Spinal cord (tissue), 10 donors: Measurements from ENCODE around the gene SMAD5. TPM values are rescaled to one million over a fixed set of nuclear protein-coding genes. Genes with fewer than 3 reads are reported as not detected.
A peak's percentile ranks its signal among the peaks of the same experiment; 100 is the strongest.

Experiments used
- DNase-seq, 6 donors: peaks; one replicate each; pipeline versions ENCODE4 v3.0.0 to v3.0.0-alpha.2; 2013 to 2015; ENCODE audit warnings: low spot score in 6 of 6, low read depth in 4 of 6
- H3K27ac ChIP-seq: one replicate; pipeline ENCODE4 v1.5.1; 2013; ENCODE audit warnings: low read depth, low read length, control low read depth
- H3K27me3 ChIP-seq: one replicate; pipeline ENCODE4 v1.6.1; 2013; ENCODE audit warnings: low read length; ENCODE audit not compliant: control insufficient read depth, insufficient read depth
- H3K36me3 ChIP-seq: one replicate; pipeline ENCODE4 v1.6.1; 2013; ENCODE audit warnings: low read length; ENCODE audit not compliant: control insufficient read depth, insufficient read depth
- H3K4me1 ChIP-seq: one replicate; pipeline ENCODE4 v1.6.1; 2013; ENCODE audit warnings: low read length; ENCODE audit not compliant: control insufficient read depth, insufficient read depth
- H3K4me3 ChIP-seq: one replicate; pipeline ENCODE4 v1.5.1; 2013; ENCODE audit warnings: low read depth, low read length, control low read depth
- H3K9me3 ChIP-seq: one replicate; pipeline ENCODE4 v1.6.1; 2013; ENCODE audit warnings: low read length; ENCODE audit not compliant: control insufficient read depth, insufficient read depth
- WGBS: methylation state at CpG from one replicate; pipeline ENCODE4 v1.1.5; 2013; ENCODE audit warnings: missing lambda C conversion rate; ENCODE audit not compliant: insufficient coverage; 5-methylcytosine and 5-hydroxymethylcytosine counted together
- polyA plus RNA-seq, 2 donors: library from polyadenylated mRNA; unstranded; fragments of 120-200 nt; gene quantifications; one replicate each; pipeline ENCODE4 v1.2.1, GENCODE V29; 2013; ENCODE audit not compliant: insufficient read length in 2 of 2
- total RNA-seq, 2 donors: library from RNA; depleted of rRNA in 1 of 2; stranded (reverse); fragments of 120-200 nt in 1 of 2; fragments of >200 nt in 1 of 2; gene quantifications; one replicate each; pipeline versions ENCODE4 v1.2.3 to v1.2.4, GENCODE V29; 2013 to 2014
- donor health status: healthy.

The SMAD5 gene
- total and polyA plus RNA-seq, 4 donors, result 30.5 to 89.0 (median 60.0) TPM

DNA sequence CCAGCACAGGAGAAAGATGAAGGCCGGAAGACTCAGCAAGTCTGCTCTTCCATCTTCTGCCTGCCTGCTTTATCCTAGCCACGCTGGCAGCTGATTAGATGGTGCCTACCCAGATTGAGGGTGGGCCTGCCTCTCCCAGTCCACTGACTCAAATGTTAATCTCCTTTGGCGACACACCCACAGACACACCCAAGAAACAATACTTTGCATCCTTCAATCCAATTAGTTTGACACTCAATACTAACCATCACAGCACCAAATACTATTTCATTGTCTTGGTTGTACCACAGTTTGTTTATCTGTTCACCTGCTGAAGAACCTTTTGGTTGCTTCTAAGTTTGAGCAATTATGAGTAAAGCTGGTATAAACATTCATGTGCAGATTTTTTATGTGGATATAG, 36.6 kb downstream of the SMAD5 start:
- no peaks in the 10 kb centered on the region for H3K4me1 ChIP-seq
- no peak overlapping the region for H3K4me3 ChIP-seq
- no peak for DNase-seq
- no peaks in the 10 kb centered on the region for H3K9me3 ChIP-seq
- no peak overlapping the region for H3K27ac ChIP-seq
- no peaks in the 10 kb centered on the region for H3K36me3 ChIP-seq
- WGBS, result 100% methylated on average over 3 of the region's 3 CpGs
- H3K27me3 ChIP-seq, result no peaks in the 10 kb centered on the region

DNA sequence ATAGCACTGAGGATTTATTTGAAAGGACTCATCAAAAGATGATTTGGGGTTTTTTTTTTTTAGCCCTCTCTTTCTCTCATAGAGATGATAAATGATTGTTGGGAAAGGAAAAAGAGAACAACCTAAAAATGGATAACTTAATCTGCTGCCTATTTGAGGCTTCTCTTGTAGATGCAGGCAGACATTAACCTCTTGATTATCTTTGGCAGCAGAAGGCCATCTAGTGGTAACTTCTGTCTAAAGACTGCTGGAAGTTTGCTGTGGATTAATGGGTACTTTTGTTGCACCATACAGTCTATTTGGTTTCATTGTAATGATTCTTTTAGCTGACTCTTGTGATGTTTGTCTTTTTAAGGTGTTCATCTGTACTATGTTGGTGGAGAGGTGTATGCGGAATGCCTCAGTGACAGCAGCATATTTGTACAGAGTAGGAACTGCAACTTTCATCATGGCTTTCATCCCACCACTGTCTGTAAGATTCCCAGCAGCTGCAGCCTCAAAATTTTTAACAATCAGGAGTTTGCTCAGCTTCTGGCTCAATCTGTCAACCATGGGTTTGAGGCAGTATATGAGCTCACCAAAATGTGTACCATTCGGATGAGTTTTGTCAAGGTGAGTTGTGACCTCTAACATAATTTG, 41.5 kb downstream of the SMAD5 start:
- DNase-seq, result peak in 3 of 6 donors; percentile 41 to 88 (median 74)
- Histone ChIP-seq H3K9me3 (no peaks in the 10 kb centered on the region), H3K27ac (no peak overlapping the region), H3K4me1 (no peaks in the 10 kb centered on the region), H3K36me3 (peaks cover 4% of the 10 kb centered on the region), H3K4me3 (no peak overlapping the region), H3K27me3 (no peaks in the 10 kb centered on the region)
- WGBS, result no CpG with 5 or more reads among the region's 2 CpGs

DNA sequence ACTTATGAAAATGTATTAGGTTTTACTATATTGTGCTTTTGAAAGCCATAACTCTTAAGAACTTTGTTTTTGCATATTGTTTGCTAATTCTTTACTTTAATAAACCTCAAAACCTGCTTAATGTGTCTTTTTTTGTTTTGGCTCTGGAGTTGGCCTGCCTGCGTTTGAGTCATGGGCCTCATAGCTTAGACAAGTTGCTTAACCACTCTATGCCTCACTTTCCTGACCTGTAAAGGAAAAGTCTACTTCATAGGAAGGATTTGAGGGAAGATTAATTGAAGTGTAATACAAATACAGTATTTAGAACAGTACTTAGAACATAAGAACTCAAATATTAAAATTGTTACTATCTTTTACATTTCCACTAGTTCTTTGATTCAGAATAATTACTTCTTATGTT, 50.0 kb downstream of the SMAD5 start:
- no CpG with 5 or more reads among the region's 1 CpG for WGBS
- no peak overlapping the region for H3K27ac ChIP-seq
- no peak for DNase-seq
- H3K4me1 ChIP-seq, result no peaks in the 10 kb centered on the region
- H3K4me3 ChIP-seq, result no peak overlapping the region
- no peaks in the 10 kb centered on the region for H3K27me3 ChIP-seq
- H3K36me3 ChIP-seq, result peaks cover 4% of the 10 kb centered on the region
- no peaks in the 10 kb centered on the region for H3K9me3 ChIP-seq

DNA sequence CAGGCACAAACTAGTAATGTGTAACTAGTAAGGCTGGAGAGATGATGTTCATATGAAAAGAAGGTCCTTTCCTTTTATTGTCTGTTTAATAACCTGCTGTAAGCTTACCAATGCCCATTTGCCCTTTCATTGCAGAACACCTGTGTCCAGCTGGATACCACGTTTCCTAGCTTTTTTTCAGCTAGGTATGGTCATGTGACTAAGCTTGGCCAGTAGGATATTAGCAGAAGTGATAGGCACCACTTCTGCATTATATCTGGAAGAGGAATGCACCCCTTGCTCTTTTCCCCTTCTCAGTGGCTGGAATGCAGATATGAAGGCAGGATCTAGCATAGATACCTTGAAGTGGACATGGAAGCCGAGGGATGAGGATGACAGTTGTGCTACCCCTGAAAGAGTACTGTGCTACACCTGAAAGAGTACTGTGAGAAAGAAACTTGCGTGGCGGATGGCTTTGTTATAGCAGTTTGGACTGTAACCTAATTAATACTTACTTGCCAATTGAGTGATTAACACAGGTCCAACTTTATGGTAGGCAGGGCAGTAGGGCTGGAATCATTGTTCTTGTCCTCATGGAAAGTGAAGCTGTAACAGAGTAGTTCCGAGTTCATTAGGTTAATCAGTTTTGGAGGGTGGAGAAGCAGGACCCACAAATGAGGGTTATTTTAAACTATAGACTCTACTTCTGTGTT, 53.5 kb downstream of the SMAD5 start:
- no peak overlapping the region for H3K4me3 ChIP-seq
- 100% methylated on average over 1 of the region's 5 CpGs for WGBS
- H3K9me3 ChIP-seq, result no peaks in the 10 kb centered on the region
- H3K27me3 ChIP-seq, result peaks cover 19% of the 10 kb centered on the region
- H3K4me1 ChIP-seq, result peaks cover 8% of the 10 kb centered on the region
- peaks cover 4% of the 10 kb centered on the region for H3K36me3 ChIP-seq
- H3K27ac ChIP-seq, result no peak overlapping the region
- DNase-seq, result no peak

DNA sequence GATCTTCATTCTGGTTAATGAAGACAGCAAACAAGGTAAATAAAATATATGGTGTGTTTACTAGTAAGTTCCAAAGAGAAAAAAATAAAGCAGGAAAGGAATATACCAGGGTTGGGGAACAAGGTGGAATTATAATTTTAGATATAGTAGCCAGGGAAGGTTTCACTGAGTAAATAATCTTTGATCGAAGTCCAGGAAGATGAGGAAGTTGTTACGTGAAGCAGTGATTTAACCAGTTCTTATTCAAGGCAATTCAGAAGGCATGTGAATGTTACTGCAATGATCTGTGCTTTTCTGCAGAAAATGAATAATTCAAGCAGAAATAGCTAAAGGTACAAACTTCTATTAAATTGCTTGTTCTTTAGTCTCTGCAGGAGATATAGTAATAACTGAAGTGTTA, 54.2 kb downstream of the SMAD5 start:
- Histone ChIP-seq H3K27ac (no peak overlapping the region), H3K9me3 (no peaks in the 10 kb centered on the region), H3K4me3 (no peak overlapping the region), H3K4me1 (peaks cover 14% of the 10 kb centered on the region), H3K27me3 (peaks cover 25% of the 10 kb centered on the region), H3K36me3 (peaks cover 4% of the 10 kb centered on the region)
- no peak for DNase-seq
- WGBS, result 100% methylated on average over 2 of the region's 2 CpGs

DNA sequence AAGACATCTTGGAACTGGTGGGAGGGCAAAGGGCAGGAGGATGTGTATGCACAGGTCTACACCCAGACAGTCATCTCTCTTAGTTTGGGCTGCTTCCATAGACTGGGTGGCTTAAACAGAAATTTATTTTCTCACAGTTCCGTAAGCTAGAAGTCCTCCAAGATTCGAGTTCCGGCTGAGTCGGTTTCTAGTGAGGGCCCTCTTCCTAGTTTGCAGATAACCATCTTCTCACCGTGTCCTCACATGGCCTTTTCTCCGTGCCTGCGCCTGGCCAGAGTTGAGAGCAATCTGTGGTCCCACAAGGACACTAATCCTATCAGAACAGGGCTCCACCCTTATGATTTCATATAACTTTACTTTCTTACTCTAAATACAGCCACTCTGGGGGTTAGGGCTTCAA, 56.2 kb downstream of the SMAD5 start:
- DNase-seq, result no peak
- no peak overlapping the region for H3K4me3 ChIP-seq
- H3K4me1 ChIP-seq, result peaks cover 31% of the 10 kb centered on the region
- H3K27me3 ChIP-seq, result peaks cover 45% of the 10 kb centered on the region
- no peaks in the 10 kb centered on the region for H3K9me3 ChIP-seq
- WGBS, result 100% methylated on average over 7 of the region's 7 CpGs
- H3K36me3 ChIP-seq, result peaks cover 4% of the 10 kb centered on the region
- H3K27ac ChIP-seq, result no peak overlapping the region

DNA sequence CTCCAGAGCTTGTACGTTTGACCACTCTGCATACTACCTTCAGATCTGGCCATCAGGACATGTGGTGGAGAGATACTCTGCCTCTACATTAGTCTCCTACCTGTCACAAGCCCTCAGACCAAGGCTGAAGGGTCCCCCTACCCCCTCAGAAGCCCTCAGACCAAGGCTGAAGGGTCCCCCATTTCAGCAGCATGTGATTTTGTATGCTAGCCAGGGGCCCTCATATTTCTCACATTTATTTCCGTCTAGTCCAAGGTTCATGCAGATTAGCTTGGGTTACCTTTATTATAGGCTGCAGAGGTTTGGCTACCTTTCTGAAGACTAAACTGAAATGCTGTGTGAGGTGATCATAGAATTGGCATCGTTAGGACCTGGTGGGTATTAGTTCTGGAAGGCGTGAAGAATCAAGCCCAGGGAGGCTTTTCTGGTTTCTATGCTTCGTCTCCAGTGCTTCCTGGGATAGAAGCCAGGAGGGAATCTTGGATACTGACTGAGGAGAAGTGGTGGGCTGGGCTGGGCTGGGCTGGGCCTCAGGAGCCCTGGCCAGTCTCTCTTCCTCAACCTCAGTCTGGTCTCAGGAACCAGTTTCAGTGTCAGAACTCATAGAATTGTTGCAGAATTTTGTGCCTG, 57.6 kb downstream of the SMAD5 start:
- WGBS, result 35% methylated on average over 4 of the region's 5 CpGs
- peaks cover 4% of the 10 kb centered on the region for H3K36me3 ChIP-seq
- no peak overlapping the region for H3K27ac ChIP-seq
- DNase-seq, result peak in 1 of 6 donors; percentile 51
- H3K9me3 ChIP-seq, result no peaks in the 10 kb centered on the region
- no peak overlapping the region for H3K4me3 ChIP-seq
- H3K27me3 ChIP-seq, result peaks cover 50% of the 10 kb centered on the region
- H3K4me1 ChIP-seq, result peaks cover 31% of the 10 kb centered on the region

DNA sequence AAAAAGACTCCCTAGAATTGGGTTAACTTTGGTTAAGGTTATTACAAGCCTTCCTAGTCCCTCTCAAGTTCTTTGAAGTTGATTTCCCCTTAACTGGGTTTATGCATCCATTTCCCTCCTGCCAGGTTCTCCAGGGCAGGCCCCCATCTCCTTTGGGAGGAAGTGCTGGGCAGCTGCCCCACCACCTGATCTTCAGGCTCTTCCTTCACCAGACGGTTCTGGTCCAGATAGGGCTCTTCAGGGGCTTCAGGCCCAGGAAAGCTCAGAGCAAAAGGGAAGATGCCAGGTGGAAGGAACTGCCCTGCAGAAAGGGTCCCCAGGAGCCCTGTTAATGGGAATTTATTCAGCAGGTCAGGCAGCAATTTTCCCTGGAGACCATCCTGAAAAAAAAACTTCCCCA, 58.3 kb downstream of the SMAD5 start:
- 25% methylated on average over 1 of the region's 1 CpG for WGBS
- no peak overlapping the region for H3K27ac ChIP-seq
- no peaks in the 10 kb centered on the region for H3K9me3 ChIP-seq
- no peak overlapping the region for H3K4me3 ChIP-seq
- peaks cover 38% of the 10 kb centered on the region for H3K4me1 ChIP-seq
- peaks cover 4% of the 10 kb centered on the region for H3K36me3 ChIP-seq
- peaks cover 50% of the 10 kb centered on the region for H3K27me3 ChIP-seq
- no peak for DNase-seq

DNA sequence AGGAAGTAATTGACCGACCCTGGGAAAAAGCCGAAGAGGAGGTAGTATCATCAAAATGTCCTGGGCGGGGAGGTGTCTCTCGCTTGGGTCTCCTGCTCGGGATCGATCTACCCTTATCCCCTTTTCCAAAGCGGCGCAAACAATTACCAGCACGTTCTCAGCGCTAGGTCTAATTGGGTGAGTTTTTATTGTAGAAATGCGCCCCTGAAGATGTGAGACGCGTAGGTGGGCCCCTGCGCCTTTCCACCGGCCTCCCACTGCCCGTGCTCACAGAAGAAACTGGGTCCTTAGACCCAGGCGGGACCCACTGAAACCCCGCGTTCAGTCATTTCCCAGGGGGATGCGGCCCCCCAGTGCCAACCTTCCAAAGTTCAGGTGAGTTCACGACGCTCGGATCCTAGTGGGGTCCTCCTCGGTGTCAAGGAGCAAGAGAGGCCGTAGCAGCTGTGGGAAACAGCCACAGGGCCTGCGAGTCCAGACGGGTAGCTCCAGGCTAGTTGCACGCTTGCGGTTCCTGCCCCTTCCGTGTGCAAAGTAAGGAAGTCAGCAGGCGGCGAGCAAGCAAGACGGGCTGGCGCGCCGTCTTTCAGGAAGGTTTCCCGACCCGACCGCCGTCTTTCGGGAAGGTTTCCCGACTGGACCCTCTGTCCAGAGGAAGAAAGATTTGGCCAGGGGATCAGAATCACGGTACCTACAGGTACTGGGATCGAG, 58.8 kb downstream of the SMAD5 start:
- no peaks in the 10 kb centered on the region for H3K9me3 ChIP-seq
- peak overlapping the region; percentile 20 for H3K4me3 ChIP-seq
- WGBS, result 22% methylated on average over 41 of the region's 44 CpGs
- H3K4me1 ChIP-seq, result peaks cover 42% of the 10 kb centered on the region
- H3K27me3 ChIP-seq, result peaks cover 50% of the 10 kb centered on the region
- peak in 2 of 6 donors; percentile 24 to 44 for DNase-seq
- H3K27ac ChIP-seq, result no peak overlapping the region
- H3K36me3 ChIP-seq, result peaks cover 4% of the 10 kb centered on the region
